ENCODE results near the gene NAIF1.
"Not testable (repeated sequence)": the region's sequence is repeated elsewhere in the genome, so short reads cannot be mapped to it uniquely, and the experiment has no call there.

The NAIF1 gene

DNA sequence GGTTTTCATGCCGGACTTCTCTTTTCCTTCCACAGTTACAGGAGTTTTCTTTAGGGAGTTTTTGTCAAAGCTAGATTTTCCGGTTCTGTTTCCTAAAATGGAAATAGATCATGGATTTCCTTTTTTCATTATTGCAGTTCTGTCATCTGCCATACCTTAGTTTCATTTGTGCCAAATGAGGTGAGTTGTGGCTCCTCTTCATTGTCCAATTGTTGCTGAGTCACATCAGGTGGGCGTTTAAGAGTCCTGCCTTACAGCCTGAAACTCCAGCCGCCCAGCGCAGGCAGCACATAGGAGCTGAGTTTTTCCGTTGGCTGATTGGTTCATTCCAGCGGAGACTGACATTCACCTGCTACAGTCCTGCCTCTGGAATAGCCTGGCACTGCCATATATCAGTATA is 15.0 kb upstream of the NAIF1 start:
- no peak for DNase-seq

GRCh38 chr9:128081056-128081455 is 13.9 kb upstream of the NAIF1 start:
- no peak for DNase-seq

DNA sequence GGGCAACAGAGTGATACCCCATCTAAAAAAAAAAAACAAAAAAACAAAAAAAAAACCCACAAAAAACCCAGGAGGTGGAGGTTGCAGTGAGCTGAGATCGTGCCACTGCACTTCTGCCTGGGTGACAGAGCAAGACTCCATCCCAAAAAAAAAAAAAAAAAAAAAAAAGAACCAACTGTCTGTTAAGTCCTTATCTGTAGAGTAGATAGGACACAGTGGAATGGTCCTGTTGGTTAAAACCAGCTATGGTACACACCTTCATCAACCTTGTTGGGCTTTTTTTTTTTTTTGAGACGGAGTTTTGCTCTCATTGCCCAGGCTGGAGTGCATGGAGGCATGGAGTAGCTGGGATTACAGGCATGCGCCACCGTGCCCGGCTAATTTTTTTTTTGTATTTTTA is 13.1 kb upstream of the NAIF1 start:
- DNase-seq, result no peak

DNA sequence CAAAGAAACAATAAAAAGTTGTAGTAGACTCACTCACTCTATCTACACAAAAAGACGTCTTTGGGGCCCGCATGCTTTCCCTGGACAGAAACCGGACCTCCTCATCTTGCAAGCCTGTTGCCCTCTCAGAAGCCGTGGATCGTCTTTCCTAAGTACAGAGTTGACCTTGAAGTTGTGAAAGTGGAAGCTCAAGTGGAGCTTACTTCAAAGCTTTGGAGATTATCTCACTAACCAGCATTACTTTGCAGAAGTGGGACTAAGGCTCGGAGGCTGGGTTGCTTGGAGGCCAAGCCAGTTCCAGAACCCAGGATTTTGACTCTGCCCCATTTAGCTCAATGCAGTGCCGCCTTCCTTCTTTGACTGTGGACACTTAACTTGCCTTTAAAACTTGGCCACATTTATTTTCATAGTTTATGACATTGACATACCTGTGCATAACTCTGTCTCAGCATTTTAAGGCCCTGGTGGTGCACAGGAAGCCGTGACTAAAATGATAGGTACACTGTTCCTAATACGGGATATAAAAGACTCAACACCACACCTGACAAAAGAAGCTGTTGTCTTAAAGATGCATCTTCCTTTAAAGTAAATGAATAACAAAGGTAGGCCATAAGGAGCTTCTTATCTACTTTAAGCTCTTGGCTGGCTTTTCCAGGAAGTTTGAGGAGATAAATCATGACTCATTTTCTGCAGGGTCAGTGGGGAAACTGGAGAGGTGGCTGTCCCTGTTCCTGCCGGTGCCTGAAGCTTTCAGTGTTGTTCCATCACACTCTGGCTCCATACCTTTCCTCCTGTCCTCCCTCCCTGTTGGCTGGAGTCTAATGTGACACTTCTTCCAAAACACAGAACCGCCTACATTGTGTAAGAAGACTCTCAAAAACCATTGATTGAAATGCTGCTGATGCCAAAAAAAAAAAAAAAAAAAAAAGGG is 11.6 kb upstream of the NAIF1 start:
- no peak for DNase-seq

GRCh38 chr9:128077847-128078503 is 10.9 kb upstream of the NAIF1 start:
- no peak for DNase-seq

DNA sequence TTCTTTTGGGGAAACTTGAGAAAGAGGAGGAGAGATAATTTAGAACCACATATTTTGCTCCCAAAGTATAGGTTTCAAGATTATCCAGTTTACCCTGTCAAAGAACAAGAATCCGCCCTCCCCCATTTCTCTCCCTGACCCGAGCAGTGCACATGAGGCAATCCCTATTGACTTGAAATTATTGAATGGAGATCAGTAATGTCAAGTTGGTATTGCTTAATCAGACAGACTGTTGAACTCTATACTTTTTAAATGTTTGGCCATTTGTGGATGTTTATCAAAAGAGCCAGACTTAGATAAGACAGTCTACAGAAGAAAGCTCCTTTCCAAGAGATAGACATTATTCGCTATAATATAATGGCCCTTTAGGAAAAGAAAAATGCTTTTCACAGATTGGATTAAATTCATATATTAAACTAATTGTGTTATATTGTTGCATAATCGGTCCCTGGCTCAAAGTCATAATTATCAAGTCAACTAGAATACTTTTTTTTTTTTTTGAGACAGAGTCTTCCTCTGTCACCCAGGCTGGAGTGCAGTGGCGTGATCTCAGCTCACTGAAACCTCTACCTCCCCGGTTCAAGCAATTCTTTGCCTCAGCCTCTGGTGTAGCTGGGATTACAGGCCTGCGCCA is 6.2 kb upstream of the NAIF1 start:
- DNase-seq, result no peak

GRCh38 chr9:128072144-128073021 is 5.3 kb upstream of the NAIF1 start:
- no peak for DNase-seq

DNA sequence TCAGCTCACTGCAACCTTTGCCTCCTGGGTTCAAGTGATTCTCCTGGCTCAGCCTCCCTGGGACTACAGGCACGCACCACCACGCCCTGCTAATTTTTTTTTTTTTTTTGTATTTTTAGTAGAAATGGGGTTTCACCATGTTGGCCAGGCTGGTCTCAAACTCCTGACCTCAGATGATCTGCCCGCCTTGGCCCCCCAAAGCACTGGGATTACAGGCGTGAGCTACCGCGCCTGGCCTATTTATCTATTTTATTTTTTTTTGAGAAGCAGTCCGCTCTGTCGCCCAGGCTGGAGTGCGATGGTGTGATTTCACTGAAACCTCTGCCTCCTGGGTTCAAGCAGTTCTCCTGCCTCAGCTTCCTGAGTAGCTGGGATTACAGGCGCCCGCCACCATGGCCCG is 4.4 kb upstream of the NAIF1 start:
- DNase-seq, result not testable (repeated sequence)

DNA sequence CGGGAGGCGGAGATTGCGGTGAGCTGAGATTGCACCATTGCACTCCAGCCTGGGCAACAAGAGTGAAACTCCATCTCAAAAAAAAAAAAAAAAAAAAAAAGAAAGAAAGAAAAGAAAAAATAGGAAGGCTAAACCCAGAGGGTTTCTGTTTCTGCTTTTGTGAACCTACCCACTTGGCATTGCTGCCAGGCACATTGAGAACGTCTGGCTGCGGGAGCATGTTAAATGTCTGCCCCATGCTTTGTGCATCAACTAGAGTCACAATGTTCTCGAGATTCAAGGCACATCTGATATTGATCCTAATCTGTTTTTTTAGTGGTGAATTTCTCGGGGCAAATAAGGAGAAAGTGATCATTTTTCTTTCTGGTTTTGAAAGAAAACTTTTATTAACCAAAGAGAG is 3.8 kb upstream of the NAIF1 start:
- DNase-seq, result no peak

DNA sequence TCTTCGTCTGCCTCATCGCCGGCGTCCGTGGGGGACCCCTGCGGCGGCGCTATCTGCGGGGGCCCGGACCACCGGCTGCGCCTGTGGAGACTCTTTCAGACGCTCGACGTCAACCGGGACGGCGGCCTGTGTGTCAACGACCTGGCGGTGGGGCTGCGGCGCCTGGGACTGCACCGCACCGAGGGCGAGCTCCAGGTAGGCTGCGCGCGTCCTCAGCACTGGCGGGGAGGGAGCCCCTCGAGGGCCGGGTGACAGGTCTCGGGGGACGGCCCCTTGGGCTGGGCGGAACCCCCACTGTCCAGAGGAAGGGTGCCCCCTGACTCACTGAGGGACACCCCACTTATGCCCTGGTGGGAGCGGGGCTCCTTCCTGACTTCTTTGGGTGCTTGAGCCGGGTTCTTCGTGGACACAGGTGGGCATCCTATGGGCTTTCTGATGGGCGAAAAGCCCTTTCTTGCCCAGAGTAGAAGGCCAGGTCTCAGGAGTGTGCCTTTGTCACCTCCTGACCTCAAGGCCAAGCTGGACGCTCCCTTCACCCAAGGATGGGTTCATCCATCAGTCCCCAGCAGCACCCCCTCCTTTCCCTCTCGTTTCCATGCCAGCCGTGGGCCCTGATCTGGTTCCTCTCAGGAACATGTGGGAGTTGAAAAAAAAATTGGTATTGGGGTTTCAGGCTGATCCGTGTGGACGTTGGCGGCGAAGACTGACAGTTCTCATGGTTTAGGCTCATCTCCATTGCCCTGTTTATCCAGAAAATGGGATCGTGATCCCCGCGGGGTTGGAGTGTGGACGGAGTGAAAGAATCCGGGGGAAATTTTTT is 1.5 kb upstream of the NAIF1 start:
- DNase-seq, result no peak

DNA sequence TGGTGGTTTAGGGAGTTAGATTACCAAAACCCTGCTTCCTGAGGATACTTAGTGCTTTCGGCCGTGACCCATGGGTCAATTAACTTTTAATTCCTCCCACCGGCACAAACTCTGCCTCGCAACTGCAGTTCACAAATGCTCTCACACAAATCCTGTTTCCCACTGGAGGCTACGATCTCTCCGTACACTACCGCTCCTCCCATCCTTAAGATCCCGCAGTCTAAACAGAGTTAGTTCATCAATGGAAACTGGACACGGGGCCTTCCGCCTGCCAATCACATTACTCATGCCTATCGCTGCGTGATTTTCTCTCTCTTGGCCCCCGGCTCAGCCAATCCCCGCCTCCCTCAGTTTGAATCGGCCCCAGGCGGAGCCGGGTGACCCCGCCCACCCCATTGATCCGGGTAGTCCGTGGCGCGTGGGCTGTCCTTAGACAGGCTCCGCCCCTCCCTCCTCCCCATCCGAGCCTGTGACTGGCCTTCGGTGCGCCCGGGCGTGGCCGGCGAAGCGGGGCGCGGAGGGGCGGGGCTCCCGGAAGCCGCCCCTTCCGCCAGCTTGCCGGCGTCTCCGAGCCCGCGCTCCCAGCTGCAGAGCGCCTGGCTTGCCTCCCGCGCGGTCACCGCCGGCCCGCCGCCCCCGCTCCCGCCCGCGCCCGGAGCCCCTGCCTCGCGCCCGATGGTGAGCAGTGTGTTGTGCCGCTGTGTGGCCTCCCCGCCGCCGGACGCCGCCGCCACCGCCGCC is 695 bp upstream of the NAIF1 start, which contains the start of gene SLC25A25:
TSS of gene SLC25A25 (plus strand) at position 588 of the 741 bp plus-strand sequence. CDS start at position 676, 88 bp downstream.
- DNase-seq, result peak; percentile 100

GRCh38 chr9:128065907-128066712 is 1.0 kb downstream of the NAIF1 start:
- DNase-seq, result no peak

DNA sequence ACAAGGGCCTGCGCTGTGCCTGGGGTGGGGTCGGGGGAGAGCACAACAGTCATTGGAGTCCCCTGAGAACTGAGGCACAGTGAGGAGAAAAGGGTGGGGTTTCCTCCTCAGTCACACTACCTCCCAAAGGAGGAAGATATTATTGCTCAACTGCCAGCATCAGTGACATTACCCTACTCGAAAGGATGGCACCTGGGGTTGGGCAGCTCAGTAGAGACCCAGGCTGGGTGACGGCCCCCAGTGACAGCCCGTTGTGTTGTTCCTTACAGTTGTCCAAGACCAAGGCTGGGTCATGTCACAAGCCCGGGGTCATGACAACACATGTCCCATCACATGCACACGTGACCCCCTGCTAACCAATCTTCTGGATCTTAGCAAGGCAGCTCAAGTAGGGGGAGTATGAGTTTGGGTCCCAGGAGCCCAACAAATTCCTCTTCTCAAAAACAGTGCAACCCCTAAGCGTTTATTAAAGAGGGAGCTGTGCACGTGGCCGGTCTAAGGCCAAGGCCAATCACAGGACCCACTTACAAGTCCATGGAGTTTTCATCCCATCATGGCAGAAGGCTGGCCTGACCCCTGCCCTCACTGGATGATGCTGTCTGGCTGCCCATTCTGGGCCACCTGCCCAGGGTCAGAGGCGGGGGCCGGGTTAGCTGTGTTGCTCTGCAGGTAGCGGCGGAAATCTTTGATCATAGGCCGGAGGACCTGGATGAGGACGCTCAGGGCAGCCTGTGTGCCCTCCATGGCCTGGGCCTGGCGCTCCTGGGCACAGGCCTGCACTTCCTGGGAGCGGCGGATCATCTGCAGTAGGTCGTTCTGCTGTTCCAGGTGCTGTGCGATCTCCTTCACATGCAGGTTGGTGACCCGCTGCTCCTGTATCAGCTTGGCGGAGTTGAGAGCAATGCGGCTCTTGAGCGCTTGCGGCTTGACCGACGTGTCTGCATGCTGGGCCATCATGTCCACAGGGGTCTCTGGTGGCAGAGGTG is 4.0 kb downstream of the NAIF1 start:
- no peak for DNase-seq

GRCh38 chr9:128062279-128062678 is 4.8 kb downstream of the NAIF1 start:
- DNase-seq, result no peak

- DNase-seq, result peak; percentile 4
These were observed 5.7 kb downstream of the NAIF1 start for GRCh38 chr9:128061275-128061960.

DNA sequence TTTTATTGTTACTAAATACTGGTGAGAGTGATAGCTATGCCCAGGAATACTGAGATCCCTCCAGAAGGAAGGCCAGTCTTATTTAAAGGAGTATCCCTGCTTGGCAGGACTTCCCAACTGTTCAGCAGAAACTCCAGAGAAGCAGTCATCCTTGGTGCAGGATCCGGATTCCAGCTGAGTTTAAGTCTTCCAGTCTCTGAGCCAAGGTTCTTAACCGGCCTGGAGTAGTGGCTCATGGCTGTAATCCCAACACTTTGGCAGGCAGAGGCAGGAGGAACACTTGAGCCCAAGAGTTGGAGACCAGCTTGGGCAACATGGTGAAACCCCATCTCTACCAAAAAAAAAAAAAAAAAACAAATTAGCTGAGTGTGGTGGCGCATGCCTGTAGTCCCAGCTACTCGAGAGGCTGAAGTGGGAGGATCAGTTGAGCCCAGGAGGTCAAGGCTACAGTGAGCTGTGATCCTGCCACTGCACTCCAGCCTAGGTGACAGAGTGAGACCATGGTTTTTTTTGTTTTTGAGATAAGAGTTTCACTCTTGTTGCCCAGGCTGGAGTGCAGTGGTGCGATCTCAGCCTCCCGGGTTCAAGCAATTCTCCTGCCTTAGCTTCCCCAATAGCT is 7.6 kb downstream of the NAIF1 start:
- DNase-seq, result no peak

DNA sequence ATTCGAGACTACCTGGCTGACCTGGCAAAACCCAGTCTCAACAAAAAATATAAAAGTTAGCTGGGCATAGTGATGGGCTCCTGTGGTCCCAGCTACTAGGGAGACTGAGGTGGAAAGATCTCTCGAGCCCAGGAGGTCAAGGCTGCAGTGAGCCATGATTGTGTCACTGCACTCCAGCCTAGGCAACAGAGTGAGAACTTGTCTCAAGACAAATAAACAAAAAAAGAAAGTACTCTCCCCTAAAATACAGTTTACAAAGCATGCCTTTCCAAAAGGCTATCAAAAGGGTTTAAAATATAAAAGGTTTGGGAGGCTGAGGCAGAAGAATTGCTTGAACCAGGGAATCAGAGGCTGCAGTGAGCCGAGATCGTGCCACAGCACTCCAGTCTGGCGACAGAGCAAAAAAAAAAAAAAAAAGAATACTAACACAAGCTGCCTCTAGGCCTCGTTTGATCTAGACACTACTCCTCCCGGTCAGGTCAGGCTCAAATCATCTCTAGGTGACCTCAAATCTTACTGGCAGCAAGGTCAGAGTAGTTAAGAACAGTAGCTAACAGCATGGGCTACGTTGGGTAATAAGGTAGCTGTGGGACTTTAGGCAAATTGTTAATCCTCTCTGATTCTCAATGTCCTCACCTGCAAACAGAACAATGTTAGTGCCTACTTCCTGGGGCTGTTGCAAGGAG is 9.3 kb downstream of the NAIF1 start:
- DNase-seq, result no peak

Measured in activated CD4-positive, alpha-beta T cell treated with anti-CD3 and anti-CD28 coated beads, Interleukin-2, amount 50 U/mL, for 16 hours (primary cell).